GM18909 (cell line): ENCODE results near the gene STX1A.
"Not testable (repeated sequence)": the region's sequence is repeated elsewhere in the genome, so short reads cannot be mapped to it uniquely, and the experiment has no call there.

ENCODE experiments used
- ATAC-seq: cut with Tn5 transposase; IDR thresholded peaks from one replicate; pipeline ENCODE4 v1.9.1; 2021; ENCODE audit warnings: mild to moderate bottlenecking; ENCODE audit not compliant: unreplicated experiment, poor library complexity

STX1A gene

GRCh38 chr7:73713319-73713718 lies 6.2 kb downstream of the STX1A start:
- not testable (repeated sequence) for ATAC-seq

DNA sequence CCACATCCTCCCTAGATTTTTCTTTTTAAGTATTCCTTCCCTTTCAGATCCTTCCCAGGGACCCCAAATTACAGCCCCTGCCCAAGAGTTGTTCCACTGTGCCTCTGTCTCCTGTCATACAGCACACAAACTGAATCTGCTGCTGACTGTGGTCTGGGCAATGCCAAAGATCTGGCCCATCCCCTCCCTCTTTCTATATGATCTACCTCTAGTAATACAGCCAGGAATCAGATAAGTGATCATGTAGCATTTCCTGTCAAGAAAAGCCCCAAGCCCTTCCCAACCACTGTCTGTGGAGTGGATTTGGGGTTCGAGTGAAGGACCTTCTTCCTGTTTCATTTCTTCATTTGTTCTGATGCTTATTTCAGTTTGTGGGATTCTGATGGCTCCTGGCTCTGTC lies 6.7 kb downstream of the STX1A start:
- no peak for ATAC-seq

GRCh38 chr7:73708961-73709549 lies 10.4 kb downstream of the STX1A start:
- ATAC-seq: no peak

- no peak for ATAC-seq
Observed at GRCh38 chr7:73707045-73707631, 12.3 kb downstream of the STX1A start.

GRCh38 chr7:73706126-73707044 lies 13.1 kb downstream of the STX1A start:
- ATAC-seq: no peak

DNA sequence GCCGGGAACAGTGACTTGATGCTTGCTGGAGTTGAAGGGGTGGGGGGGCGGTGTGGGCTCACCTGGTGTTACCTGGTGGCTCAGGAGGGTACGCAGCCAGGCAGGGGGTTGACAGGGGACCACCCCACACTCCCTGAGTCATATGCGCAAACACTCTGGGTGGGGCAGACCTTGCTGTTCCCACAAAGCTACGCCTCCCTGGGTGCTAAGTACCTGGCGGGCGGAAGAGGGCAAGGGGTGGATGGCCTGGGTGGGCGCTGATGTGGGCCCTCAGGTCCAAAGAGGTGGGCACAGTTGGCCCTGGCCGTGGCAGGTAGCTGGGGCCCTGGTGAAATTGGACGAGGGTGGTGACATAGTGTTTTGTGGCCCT lies 13.9 kb downstream of the STX1A start:
- ATAC-seq: no peak

- ATAC-seq: no peak
Observed at GRCh38 chr7:73704640-73705550, 14.6 kb downstream of the STX1A start.

DNA sequence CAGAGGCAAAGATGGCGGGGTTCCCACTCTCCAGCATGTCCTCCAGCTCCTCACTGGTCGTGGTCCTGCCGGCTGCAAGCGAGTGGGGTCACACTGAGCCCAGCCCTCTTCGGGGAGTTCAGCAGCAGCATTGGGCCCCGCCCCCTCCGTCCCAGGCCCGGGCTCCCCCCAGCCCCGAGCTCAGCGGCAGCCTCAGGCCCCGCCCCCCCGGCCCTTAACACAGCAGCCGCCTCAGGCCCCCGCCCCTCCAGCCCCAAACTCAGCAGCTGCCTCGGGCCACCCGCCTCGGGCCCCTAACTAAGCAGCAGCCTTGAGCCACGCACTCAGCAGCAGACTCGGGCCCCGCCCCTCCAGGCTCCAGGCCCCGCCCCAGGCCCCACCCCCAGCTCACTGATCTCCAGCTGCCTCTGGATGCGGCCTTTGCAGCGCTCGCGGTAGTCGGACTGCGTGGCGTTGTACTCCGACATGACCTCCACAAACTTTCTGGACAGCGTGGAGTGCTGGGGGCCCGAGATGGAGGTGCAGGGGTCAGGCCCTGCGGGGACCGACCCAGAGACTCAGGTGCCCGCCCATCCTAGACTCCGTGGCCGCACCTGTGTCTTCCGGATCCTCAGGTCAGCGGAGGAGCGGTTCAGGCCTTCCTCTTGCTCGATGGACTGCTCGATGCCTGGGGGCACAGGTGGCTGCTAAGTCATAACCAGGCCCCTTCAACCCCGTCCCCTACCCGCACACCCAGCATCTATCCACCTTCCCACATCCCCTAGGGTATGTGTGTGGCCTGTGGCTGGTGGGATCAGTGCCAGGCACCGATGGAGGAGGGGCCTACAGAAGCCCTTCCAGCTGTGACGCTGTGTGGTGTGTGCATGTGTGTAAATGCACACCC lies 15.5 kb downstream of the STX1A start:
- no peak for ATAC-seq

- no peak for ATAC-seq
Observed at GRCh38 chr7:73703225-73703624, 16.2 kb downstream of the STX1A start.

- ATAC-seq: no peak
Observed at GRCh38 chr7:73702665-73703064, 16.8 kb downstream of the STX1A start.

- no peak for ATAC-seq
Observed at GRCh38 chr7:73702226-73702625, 17.2 kb downstream of the STX1A start.

DNA sequence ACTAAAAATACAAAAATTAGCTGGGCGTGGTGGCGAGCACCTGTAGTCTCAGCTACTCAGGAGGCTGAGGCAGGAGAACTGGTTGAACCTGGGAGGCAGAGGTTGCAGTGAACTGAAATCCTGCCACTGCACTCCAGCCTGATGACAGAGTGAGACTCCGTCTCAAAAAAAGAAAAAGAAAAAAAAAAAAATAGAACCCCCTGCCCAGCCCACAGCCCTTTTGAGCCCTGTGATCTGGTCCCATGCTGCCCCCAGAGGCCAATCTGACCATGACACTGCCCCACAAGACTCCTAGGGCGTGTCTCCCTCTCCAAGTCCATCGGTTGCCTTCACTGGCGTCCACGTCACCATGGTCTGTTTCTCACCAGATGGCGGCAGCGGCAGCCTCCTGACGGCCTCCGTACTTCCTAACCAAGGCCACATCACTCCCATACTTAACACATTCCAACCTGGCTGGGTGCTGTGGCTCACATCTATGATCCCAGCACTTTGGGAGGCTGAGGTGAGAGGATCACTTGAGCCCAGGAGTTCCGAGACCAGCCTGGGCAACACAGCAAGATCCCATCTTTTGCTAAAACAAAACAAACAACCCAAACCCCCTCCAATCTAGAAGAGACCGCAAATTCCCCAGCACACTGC lies 18.0 kb downstream of the STX1A start:
- ATAC-seq: no peak

GRCh38 chr7:73700581-73701134 lies 18.8 kb downstream of the STX1A start:
- no peak for ATAC-seq

DNA sequence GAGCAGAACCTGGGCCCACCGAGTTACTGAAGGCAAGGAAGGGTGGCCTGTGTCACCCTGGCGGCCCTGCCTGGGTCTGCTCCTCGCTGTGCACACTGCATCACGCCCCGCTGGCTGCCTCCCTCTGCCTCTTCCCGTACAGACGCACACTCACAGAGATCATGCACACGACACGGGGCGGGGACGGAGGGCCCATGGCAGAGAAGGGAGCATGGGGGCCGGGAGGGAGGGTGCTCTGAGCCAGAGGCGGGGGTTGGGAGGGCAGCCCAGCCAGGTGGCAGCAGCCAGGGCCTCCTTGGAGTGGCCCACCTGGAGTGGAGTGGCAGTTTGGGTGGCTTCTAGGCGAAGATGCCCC lies 19.4 kb downstream of the STX1A start:
- no peak for ATAC-seq

- no peak for ATAC-seq
Observed at GRCh38 chr7:73699370-73700068, 19.9 kb downstream of the STX1A start.

- no peak for ATAC-seq
Observed at GRCh38 chr7:73698410-73698809, 21.1 kb downstream of the STX1A start.

- ATAC-seq: no peak
Observed at GRCh38 chr7:73696372-73696771, 23.1 kb downstream of the STX1A start.

- ATAC-seq: no peak
Observed at GRCh38 chr7:73690646-73691045, 28.8 kb downstream of the STX1A start.
